IPS DF 4.7 (cell line): ENCODE data around the gene VPS37D.
"Not testable (repeated sequence)": the region's sequence is repeated elsewhere in the genome, so short reads cannot be mapped to it uniquely, and the experiment has no call there.

ENCODE experiments used
- DNase-seq: peaks from one replicate; pipeline ENCODE4 v3.0.0-alpha.2; 2013; ENCODE audit warnings: low spot score; ENCODE audit errors: extremely low read depth

Gene VPS37D

GRCh38 chr7:73705551-73705920 is 37.9 kb downstream of the VPS37D start:
- no peak for DNase-seq

- DNase-seq = no peak
Observed at GRCh38 chr7:73706126-73707044, 38.8 kb downstream of the VPS37D start.

- no peak for DNase-seq
Observed at GRCh38 chr7:73707045-73707631, 39.5 kb downstream of the VPS37D start.

GRCh38 chr7:73708961-73709549 is 41.4 kb downstream of the VPS37D start:
- DNase-seq = no peak

GRCh38 chr7:73712773-73713172 is 45.1 kb downstream of the VPS37D start:
- no peak for DNase-seq

- DNase-seq = not testable (repeated sequence)
Observed at GRCh38 chr7:73713319-73713718, 45.7 kb downstream of the VPS37D start.

- no peak for DNase-seq
Observed at GRCh38 chr7:73715648-73716317, 48.2 kb downstream of the VPS37D start.

GRCh38 chr7:73716318-73716890 is 48.8 kb downstream of the VPS37D start:
- no peak for DNase-seq

- no peak for DNase-seq
Observed at GRCh38 chr7:73717025-73717807, 49.6 kb downstream of the VPS37D start.

GRCh38 chr7:73717991-73718405 is 50.4 kb downstream of the VPS37D start:
- DNase-seq = no peak

GRCh38 chr7:73718438-73718881 is 50.8 kb downstream of the VPS37D start:
- DNase-seq = no peak

- no peak for DNase-seq
Observed at GRCh38 chr7:73718905-73719805, 51.5 kb downstream of the VPS37D start, which contains the start of gene STX1A. Gene STX1A, minus strand, starts transcription at chr7:73719669. Its CDS starts 38 bp downstream, at chr7:73719631.

GRCh38 chr7:73719806-73720169 is 52.2 kb downstream of the VPS37D start:
- DNase-seq = no peak

- not testable (repeated sequence) for DNase-seq
Observed at GRCh38 chr7:73720443-73720842, 52.8 kb downstream of the VPS37D start.

- no peak for DNase-seq
Observed at GRCh38 chr7:73721377-73721817, 53.8 kb downstream of the VPS37D start.
